Measurements from ENCODE around the gene INF2.

Gene INF2

DNA sequence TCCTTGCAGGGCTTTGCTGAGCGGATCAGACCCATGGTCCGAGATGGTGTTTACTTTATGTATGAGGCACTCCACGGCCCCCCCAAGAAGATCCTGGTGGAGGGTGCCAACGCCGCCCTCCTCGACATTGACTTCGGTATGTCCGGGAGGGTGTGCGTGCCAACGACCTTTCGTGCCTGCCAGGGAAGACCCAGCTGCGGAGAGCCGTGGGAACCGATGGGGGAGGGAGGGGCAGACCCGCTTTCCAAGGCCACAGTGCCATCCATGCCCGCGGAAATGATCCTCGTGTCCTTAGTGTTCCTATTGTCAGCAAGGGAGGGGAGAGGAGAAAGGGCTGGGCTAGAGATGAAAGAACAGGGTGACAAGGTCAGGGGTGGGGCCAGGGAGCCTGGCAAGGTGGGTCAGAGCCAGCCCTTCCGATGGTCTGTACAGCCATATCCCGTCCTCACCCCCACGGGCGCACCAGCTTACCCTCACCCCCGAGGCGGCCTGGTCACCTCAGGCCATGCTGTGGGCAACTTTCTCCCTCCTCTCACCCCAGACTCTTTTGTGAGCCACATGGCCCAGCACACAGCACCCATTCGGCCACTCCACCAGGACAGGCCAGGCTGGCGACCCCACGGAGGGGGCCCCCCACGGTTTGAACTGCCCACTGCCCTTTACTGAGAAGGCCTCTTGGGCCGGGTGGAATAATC, 51.8 kb downstream of the INF2 start:
- H3K27ac Mint-ChIP-seq: no peak overlapping the region
- H3K9me3 Mint-ChIP-seq: no peaks in the 10 kb centered on the region
- peaks cover 4% of the 10 kb centered on the region for H3K27me3 Mint-ChIP-seq (ENCODE audit: low read depth)
- peaks cover 7% of the 10 kb centered on the region for H3K36me3 Mint-ChIP-seq (ENCODE audit: low read depth)
- H3K4me3 Mint-ChIP-seq: no peak overlapping the region
- TF ChIP-seq CTCF (IDR thresholded peaks at IDR 0.05; ENCODE audit: unreplicated experiment in 3 of 3): no peak
- H3K4me1 Mint-ChIP-seq: peaks cover under 1% of the 10 kb centered on the region

DNA sequence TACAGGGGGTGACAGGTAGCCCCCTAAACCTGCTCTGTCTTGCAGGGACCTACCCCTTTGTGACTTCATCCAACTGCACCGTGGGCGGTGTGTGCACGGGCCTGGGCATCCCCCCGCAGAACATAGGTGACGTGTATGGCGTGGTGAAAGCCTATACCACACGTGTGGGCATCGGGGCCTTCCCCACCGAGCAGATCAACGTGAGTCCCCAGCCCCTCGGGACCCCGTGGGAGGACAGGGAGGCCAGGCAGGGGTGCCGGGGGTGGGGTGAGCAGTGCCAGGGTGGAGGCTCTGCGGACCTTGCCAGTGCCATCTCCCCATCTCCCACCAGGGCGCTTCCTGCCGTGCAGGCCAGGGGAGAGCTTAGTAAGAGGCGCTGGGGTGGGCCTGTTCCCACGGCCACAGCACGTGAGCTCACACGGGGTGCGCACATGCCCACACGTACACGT, 52.4 kb downstream of the INF2 start:
- peaks cover 7% of the 10 kb centered on the region for H3K36me3 Mint-ChIP-seq (ENCODE audit: low read depth)
- H3K9me3 Mint-ChIP-seq: no peaks in the 10 kb centered on the region
- no peak overlapping the region for H3K4me3 Mint-ChIP-seq
- H3K27ac Mint-ChIP-seq: no peak overlapping the region
- peaks cover 4% of the 10 kb centered on the region for H3K27me3 Mint-ChIP-seq (ENCODE audit: low read depth)
- H3K4me1 Mint-ChIP-seq: peaks cover 6% of the 10 kb centered on the region
- TF ChIP-seq CTCF (IDR thresholded peaks at IDR 0.05; ENCODE audit: unreplicated experiment in 3 of 3): no peak

DNA sequence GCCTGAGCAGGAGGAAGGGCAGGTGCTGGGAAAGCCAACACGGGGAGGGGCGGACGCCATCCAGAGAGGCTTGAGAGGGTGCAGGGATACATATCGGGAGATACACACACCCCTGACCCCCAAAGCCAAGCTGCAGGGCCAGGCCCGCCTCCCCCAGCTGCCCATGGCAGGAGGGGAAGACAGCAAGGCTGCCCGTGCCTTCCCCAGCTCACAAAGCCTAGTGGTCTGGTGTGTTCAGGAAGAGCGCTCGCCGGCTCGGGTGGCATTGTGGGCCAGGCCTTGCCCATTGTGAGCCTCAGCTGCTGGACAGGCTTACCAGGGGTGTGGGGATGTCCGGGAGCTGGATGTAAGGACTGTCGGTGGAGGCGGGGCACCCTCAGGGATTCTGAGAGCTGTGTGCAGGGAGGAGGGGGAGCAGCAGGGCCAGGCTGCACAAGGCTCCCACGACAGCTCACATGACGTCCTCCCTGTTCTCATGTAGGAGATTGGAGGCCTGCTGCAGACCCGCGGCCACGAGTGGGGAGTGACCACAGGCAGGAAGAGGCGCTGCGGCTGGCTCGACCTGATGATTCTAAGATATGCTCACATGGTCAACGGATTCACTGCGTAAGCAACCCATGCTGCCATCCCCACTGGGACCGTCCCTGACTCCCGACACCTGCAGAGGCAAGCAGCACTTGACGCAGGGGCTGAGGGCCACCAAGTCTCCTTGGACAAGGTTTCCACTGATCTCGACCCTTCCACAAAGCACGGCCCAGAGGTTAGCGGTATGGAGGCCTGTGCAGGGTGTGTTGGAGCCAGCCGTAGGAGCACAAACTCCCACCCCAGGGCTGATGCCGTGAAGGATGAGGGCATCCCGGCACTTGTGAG, 53.4 kb downstream of the INF2 start:
- no peak overlapping the region for H3K27ac Mint-ChIP-seq
- peaks cover 11% of the 10 kb centered on the region for H3K4me1 Mint-ChIP-seq
- H3K36me3 Mint-ChIP-seq (ENCODE audit: low read depth): peaks cover 7% of the 10 kb centered on the region
- no peak for TF ChIP-seq CTCF (IDR thresholded peaks at IDR 0.05; ENCODE audit: unreplicated experiment in 3 of 3)
- H3K4me3 Mint-ChIP-seq: no peak overlapping the region
- H3K27me3 Mint-ChIP-seq (ENCODE audit: low read depth): peaks cover 4% of the 10 kb centered on the region
- H3K9me3 Mint-ChIP-seq: no peaks in the 10 kb centered on the region

GRCh38 chr14:104743461-104744380, 54.3 kb downstream of the INF2 start:
- H3K9me3 Mint-ChIP-seq: no peaks in the 10 kb centered on the region
- no peak for TF ChIP-seq CTCF (IDR thresholded peaks at IDR 0.05; ENCODE audit: unreplicated experiment in 3 of 3)
- peaks cover 7% of the 10 kb centered on the region for H3K36me3 Mint-ChIP-seq (ENCODE audit: low read depth)
- H3K27me3 Mint-ChIP-seq (ENCODE audit: low read depth): peaks cover 4% of the 10 kb centered on the region
- no peak overlapping the region for H3K4me3 Mint-ChIP-seq
- H3K27ac Mint-ChIP-seq: no peak overlapping the region
- H3K4me1 Mint-ChIP-seq: peaks cover 20% of the 10 kb centered on the region

DNA sequence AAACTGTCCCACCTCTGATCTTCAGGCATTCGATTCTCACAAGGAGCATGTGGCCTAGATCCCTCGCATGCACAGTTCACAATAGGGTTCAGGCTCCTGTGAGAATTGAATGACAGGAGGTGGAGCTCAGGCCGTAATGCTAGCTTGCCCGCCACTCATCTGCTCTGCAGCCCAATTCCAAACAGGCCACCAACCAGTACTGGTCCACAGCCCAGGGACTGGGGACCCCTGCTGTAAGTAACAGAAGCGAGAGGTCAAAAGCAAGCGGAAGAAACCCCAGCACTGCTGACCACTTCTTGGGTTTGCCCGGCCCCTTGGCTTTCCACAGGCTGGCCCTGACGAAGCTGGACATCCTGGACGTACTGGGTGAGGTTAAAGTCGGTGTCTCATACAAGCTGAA, 55.1 kb downstream of the INF2 start:
- Mint-ChIP-seq H3K36me3 (ENCODE audit: low read depth) (peaks cover 7% of the 10 kb centered on the region), H3K4me3 (no peak overlapping the region), H3K9me3 (no peaks in the 10 kb centered on the region), H3K27ac (no peak overlapping the region), H3K27me3 (ENCODE audit: low read depth) (peaks cover 4% of the 10 kb centered on the region), H3K4me1 (peaks cover 27% of the 10 kb centered on the region)
- TF ChIP-seq CTCF (IDR thresholded peaks at IDR 0.05; ENCODE audit: unreplicated experiment in 3 of 3): no peak
